Suprapubic skin (tissue), 4 donors: ENCODE data around the gene GUCY2F.

Experiments used
- CTCF ChIP-seq, 2 donors: fragments of 200-600 bp in 1 of 2; fragments of 450-650 bp in 1 of 2; sonication (generic) in 1 of 2; IDR thresholded peaks; one replicate each; pipeline ENCODE4 v1.5.1; 2016 to 2019; ENCODE audit warnings: antibody characterized with exemption in 2 of 2, mild to moderate bottlenecking in 1 of 2, moderate library complexity in 1 of 2
- POLR2A ChIP-seq, 2 donors: fragments of 450-650 bp; IDR thresholded peaks; one replicate each; pipeline ENCODE4 v1.6.1; 2017; ENCODE audit warnings: antibody characterized with exemption in 2 of 2, mild to moderate bottlenecking in 2 of 2, moderate library complexity in 2 of 2
- POLR2AphosphoS5 ChIP-seq, 3 donors: sonication (generic); formaldehyde crosslinking; IDR thresholded peaks; one replicate each; pipeline ENCODE4 v1.6.1; 2017; ENCODE audit warnings: antibody characterized with exemption in 3 of 3

- TF ChIP-seq POLR2A (IDR thresholded peaks at IDR 0.05) (no peak), CTCF (IDR thresholded peaks at IDR 0.05) (no peak), POLR2AphosphoS5 (IDR thresholded peaks at IDR 0.05) (no peak)
These were observed 130.3 kb downstream of the GUCY2F start for GRCh38 chrX:109351557-109351956.
